ENCODE results near the gene TCEAL1.
A peak's percentile ranks its signal among the peaks of the same experiment; 100 is the strongest.
"Not testable (repeated sequence)": the region's sequence is repeated elsewhere in the genome, so short reads cannot be mapped to it uniquely, and the experiment has no call there.

TCEAL1 gene, protein sequence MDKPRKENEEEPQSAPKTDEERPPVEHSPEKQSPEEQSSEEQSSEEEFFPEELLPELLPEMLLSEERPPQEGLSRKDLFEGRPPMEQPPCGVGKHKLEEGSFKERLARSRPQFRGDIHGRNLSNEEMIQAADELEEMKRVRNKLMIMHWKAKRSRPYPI

DNA sequence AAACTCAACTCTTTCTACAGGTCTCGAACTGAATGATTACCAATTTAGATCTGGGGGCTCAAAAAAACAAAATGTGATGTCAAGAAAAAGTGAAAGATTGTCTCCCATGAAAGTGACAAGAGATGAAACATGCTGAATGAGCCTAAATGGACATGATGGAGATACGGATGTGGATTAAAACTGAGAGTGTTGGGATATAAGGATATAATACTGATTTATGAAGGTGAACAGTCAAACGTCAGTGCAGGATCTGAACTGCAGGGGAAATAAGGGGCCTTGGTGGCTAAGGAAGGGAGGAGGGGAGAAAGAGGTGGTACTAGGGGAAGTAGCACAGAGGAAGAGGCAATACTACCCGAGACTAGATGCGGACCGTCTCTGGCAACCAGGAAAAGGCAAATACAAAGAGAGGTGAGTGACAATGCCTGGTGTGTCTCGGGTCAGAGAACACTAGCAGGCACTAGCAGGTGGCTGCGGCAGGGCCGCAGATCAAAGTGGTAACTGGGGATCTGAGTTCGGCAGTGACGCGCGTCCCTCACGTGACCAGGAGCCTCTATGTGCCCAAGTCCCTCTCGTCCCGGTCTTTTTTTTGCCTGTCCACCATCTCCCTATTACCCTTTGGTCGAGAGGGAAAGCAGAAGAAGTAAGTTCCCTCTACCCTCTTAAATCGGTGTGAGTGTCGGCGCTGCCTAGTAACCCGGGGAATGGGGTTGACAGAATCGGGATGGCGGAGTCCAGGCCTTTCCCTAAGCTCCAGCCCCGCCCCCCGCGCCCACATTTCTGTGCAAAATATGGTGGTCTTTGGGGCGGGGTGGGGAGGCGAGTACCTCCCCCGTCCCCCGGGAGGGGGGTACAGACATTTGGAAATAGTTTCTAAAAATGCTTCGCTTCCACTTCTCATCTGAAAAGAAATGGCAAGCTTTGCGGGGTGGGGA, at the start of gene TCEAL1:
TSS of gene TCEAL1 (plus strand) at position 590 of the 932 bp plus-strand sequence. CDS start 942 bp downstream, outside the sequence.
- peak; percentile 11 for DNase-seq

DNA sequence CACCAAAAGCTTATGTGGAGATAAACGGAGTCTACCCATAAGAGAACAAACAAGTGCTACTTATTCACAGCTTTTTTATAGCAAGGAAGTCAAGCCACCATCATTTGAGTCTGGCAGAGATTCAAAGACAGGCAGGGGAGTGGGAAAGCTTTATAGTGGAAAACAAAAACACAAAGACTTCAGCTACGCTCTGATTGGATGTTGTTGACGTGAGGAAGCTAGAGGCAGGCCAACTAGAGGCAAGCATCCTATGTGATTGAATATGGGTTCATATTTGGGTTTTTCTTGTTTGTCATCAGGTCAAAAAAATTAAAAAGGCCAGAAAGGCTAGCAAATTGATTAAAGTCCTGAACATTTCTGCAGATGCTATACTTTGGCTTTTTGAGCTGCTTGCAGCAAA, 44.2 kb upstream of the TCEAL1 start:
- peak; percentile 28 for DNase-seq

DNA sequence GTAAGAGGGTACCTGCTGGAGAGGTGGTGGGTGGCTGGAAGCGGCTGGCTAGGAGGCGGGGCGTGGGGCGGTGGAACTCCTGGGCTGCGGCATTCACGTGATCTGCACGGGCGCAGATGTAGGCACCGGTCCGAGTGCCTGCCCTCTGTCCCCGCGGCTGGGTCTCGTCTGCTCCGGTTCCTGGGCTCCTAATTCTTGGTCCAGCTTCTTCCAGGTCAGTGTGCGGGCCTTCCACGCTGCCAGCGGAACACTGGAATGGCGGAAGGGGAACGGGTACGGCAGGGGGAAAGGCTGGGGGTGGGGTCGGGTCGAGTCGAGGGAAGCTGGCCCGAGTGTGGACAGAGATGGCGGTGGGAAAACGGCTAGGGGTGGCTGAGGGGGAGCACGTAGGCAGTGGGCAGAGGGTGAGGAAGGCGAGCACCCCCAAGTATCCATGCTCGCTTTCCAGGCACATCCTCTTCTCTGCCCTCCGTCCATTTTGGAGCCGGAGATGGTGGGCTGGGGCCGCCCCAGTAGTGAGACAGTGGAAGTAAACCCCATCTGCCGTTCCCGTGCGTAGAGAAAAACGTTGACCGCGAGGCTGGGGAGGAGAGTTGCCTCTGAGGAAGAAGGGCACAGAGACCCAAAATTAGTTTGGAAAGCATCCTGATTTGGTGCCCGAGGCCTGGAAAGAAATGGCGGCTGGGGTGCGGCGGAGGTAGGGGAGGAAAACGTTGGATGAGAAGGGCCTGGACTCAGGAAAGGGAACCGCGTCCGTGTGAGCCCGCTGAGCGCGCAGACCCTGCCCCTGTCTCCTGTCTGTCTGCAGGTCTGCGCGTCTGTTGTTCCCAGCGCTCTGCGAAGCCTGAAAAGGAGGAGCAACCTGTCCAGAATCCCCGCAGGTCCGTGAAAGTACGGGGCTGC, 43.1 kb upstream of the TCEAL1 start, which contains the start of gene TCEAL4:
TSS of gene TCEAL4 (plus strand) at position 105 of the 903 bp plus-strand sequence. CDS start 1,161 bp downstream, outside the sequence.
- peak; percentile 45 for DNase-seq

DNA sequence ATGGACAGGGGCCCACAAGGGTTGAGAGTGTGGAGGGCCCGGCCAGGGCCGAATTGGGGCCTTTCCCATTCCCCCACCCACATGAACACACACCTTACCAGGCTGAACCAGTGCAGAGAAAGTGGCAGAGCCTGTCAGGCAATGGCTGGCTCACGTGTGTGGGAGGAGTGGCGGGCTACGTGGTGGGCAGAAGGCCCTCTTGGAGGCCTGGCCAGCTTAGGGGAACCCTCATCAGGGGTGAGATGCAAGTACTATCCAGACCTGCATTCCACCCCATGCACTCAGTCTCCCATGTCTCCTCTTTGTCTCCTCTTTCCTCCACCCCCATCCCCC, 42.5 kb upstream of the TCEAL1 start:
- no peak for DNase-seq

DNA sequence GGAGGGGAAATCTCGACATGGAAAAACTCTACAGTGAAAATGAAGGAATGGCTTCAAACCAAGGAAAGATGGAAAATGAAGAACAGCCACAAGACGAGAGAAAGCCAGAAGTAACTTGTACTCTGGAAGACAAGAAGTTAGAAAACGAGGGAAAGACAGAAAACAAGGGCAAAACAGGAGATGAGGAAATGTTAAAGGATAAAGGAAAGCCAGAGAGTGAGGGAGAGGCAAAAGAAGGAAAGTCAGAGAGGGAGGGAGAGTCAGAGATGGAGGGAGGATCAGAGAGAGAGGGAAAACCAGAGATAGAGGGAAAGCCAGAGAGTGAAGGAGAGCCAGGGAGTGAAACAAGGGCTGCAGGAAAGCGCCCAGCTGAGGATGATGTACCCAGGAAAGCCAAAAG, 42.1 kb upstream of the TCEAL1 start:
- DNase-seq, result no peak

DNA sequence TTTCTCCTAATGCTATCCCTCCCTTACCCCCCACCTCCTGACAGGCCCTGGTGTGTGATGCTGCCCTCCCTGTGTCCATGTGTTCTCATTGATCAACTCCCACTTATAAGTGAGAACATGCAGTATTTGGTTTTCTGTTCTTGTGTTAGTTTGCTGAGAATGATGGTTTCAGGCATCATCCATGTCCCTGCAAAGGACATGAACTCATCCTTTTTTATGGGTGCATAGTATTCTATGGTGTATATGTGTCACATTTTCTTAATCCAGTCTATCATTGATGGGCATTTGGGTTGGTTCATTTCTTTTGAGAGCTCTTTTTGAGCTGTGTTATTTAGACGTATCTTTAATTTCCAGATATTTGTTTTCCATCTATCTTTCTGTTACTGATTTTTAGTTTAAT, 36.5 kb upstream of the TCEAL1 start:
- DNase-seq, result not testable (repeated sequence)

DNA sequence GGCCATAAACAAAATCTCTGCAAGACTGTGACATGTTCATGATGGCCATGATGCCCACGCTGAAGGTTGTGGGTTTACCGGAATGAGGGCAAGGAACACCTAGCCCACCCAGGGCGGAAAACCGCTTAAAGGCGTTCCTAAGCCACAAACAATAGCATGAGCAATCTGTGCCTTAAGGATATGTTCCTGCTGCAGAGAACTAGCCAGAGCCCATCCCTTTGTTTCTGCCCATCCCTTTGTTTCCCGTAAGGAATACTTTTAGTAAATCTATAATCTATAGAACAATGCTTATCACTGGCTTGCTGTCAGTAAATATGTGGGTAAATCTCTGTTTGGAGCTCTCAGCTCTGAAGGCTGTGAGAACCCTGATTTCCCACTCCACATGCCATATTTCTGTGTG, 33.6 kb upstream of the TCEAL1 start:
- DNase-seq, result not testable (repeated sequence)

DNA sequence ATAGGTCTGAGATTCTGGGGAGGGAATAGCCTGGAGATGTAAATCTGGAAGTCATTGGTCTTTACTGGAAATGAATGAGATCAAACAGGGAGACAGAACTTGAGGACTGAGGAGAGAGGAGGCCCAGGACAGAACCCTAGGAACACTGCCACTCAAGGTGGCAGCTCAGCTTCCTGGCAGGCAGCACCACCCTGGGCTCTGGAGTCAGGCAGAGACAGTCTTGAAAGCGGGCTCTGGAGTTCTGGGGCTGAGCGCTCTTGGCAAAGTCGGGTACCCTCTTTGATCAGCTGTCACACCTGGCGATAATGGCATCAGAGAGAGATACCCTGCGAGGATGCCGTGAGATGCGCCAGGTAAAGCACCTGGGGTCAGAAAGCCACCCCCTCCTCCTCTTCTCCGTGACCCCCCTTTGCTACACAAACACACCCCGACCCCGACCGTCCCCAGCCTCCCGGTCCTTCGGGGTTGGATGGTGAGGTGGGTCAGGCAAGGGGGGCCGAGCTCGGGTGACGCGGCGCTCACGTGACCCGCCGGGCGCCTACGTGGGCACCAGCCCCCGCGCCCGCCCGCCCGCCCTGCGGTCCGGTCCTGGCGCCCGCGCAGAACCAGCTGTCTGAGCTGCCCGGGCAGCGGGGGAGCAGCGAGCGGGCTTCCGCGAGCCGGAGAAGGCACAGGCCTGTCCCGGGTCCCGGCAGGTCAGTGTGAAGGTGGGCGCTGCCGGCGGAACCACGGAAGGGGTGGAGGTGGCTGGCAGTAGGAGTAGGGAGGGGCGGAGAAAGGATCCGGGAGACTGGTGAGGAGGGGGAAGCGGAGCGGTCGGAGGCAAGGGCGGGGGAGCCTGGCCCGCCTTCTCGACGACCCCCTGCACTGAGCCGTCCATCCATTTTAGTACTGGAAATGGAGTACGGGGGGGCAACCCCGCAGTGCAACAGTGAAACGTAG, 21.1 kb upstream of the TCEAL1 start, which contains the start of gene TCEAL3:
TSS of gene TCEAL3 (plus strand) at position 600 of the 942 bp plus-strand sequence. CDS start 1,102 bp downstream, outside the sequence.
- peak; percentile 19 for DNase-seq

DNA sequence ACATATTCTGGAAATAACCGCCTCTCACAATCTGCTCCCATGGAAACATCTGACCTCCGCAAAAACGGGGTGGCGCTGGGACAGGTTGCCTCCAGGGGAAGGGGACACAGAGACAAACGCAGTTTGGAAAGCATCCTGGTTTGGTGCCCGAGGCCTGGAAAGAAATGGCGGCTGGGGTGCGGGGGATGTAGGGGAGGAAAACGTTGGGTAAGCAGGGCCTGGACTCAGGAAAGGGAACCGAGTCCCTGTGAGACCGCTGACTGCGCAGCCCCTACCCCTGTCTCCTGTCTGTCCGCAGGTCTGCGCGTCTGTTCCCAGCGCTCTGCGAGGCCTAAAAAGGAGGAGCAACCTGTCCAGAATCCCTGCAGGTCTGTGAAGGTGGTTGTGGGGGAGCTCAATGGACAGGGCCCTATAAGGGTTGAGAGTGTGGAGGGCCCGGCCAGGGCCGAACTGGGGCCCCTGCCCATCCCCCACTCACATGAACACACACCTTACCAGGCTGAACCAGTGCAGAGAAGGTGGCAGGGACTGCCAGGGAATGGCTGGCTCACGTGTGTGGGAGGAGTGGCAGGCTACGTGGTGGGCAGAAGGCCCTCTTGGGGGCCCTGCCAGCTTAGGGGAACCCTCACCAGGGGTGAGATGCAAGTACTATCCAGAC, 20.3 kb upstream of the TCEAL1 start:
- no peak for DNase-seq

DNA sequence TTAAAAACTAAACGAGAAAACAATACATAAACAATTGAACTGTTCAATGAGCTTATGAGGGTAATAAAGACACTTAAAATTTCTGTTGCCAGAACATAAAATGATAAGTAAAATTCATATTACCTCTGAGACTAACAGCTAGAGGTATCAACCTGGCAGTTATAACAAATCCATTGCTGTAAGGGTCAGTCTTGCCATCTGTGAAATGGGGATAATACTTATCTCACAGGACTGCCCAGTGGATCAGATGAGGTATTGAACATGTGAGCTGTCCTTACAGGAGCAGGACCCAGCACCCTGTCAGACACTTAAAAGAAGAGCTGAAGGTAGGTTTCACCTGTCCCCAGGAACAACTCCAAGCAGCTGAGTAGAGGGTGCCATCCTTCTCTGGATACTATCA, 18.5 kb upstream of the TCEAL1 start:
- DNase-seq, result no peak

DNA sequence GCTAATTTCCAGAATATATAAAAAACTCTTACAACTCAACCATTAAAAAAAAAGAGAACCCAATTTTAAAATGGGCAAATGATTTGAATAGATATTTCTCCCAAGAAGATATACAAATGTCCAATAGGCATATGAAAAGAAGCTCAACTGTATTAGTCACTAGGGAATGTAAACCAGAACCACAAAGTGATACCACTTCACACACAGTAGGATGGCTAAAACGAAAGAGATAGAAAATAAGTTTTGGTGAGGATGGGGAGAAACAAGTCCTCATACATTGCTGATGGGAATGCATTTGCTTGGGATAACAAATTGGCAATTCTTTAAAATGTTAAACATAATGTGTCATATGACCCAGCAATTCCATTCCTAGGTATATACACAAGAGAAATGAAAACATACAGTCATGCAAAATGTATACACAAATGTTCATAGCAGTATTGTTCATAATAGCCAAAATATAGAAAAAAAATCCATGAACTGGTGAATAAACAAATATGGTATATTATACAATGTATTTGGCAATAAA, 15.3 kb upstream of the TCEAL1 start:
- DNase-seq, result no peak

DNA sequence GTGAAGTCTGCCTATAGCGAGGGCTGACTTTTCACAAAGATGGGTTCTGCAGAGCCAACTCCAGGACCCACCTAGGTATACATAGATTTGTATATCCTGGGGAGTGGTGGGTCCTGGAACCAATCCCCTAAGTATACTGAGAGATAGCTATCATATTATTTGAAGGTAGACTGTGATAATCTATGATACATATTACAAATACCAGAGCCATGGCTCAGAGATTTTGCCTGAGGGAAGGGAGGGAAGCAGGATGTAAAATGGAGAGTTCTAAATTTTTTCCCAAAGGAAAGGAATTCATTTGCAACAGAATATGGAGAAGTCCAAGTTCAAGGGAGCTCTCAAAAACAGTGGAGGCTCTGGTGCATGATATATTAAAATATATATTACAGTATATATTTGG, 13.8 kb upstream of the TCEAL1 start:
- no peak for DNase-seq

DNA sequence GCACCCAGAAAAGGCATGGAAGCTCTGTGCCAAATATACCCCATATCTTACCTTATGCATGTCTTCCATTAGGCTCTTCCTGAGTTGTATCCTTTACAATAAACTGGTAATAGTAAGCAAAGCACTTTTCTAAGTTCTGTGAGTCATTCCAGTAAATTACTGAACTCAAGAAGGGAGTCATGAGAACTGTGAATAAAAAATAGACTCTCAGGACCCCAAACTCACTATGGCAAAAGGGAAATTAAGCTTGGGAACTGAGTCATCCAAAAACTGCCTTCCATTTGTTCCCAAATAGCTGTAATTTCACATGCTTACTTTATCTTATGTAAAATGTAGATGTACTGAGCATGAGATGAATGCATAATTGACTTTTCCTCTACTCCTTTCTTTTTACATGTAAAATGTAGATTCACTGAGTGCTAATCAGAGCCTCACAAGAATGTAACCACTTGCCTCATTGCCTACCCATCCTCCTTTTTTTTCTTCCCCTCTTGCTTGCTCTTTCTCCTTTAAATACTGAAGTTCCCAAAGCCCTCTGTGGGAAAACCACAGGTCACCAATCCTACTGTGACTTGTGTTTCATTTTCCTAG, 12.9 kb upstream of the TCEAL1 start:
- no peak for DNase-seq

DNA sequence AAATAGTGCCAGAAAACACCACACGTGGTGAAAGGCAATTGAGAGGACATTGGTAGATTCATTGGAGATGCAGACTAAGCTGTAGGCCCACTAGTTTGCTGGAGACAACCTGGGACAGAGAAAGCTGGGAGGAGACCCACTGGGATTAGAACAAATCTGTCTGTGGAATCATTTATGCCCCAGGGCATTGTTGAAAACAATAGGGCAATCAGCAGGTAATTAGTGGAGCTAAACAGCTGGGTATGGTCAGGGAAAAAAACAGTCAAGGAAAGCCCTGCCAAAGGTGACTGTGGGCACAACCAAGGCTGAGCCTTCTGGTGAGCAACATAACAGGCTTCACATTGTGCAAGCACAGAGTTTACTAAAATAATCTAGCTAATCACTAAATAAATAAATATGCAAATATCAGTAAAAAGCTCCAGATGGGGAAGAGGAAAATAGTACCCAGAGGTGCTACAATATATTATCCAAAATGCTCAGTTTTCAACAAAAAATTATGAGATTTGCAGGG, 12.0 kb upstream of the TCEAL1 start:
- DNase-seq, result peak; percentile 5

DNA sequence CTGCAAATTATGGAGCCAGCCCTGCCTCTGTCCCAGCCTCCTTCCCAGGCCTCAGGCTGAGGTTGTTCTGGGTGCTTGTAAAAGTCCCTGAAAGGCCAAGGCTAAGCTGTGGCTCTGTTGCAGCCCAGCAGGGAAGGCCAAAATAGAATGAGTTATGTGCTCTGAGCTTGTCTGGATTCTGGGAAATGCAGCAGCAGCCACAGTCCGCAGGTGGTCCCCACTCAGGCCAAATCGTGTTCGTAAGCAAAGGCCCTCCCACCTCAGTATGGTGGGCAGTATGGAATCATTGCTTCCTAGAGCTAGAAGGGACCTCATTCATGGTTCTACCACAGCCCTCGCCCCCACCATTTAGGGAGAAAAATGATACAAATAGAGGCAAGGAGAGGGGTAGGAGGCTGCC, 4.7 kb upstream of the TCEAL1 start:
- DNase-seq, result no peak

DNA sequence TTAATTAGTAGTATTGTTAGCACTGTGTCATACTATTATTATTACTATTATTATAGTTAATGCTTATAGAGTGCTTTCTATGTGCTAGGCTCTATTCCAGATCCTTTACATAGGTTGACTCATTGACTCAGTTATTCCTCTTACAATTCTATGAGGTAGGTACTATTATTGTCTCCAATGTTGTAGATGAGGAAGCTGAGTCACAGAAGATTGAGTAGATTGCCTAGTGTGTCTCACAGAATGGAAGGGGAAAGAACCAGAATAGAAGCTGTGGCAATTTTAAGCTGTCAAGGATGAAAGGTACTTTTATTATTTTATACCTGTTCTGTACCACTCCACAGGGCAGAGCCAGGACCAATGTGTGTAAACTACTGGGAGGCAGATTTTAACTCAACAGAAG, 1.9 kb upstream of the TCEAL1 start:
- no peak for DNase-seq

DNA sequence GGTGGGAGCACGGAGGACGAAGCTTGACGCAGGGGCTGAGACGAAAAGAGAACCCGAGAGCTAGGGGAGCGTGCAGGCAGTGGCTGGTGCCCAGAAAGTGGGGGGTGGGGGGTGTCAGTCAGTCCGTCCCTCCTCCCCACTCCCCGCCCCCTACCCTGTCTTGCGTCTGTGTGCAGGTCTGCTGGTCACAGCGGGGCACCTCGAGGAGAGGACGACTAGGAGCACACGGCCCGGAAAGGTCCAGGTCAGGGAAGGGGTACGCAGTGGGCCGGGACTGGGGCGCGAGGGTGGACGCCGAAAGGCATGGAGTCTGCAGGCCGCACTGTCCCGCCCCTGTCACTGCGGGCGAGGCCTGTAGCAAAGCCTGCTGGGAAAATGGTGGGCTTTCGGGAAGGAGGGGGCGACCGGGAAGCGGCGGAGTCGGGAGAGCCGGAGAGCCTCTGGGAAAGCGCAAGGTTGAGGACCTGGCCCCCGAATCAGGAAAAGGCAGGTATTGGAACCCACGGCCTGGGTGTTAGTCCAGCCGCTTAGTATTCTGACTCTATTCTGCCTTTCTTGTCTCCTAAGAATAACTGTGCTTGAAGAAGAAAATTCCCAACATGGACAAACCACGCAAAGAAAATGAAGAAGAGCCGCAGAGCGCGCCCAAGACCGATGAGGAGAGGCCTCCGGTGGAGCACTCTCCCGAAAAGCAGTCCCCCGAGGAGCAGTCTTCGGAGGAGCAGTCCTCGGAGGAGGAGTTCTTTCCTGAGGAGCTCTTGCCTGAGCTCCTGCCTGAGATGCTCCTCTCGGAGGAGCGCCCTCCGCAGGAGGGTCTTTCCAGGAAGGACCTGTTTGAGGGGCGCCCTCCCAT, 769 bp downstream of the TCEAL1 start:
- peak; percentile 42 for DNase-seq

DNA sequence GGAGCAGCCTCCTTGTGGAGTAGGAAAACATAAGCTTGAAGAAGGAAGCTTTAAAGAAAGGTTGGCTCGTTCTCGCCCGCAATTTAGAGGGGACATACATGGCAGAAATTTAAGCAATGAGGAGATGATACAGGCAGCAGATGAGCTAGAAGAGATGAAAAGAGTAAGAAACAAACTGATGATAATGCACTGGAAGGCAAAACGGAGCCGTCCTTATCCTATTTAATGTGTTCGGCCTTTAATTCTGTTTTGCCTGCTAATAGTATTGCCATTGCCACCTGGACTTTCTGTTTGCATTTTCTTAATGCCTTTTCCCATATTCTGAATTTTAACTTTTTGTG, 1.4 kb downstream of the TCEAL1 start:
- DNase-seq, result no peak

DNA sequence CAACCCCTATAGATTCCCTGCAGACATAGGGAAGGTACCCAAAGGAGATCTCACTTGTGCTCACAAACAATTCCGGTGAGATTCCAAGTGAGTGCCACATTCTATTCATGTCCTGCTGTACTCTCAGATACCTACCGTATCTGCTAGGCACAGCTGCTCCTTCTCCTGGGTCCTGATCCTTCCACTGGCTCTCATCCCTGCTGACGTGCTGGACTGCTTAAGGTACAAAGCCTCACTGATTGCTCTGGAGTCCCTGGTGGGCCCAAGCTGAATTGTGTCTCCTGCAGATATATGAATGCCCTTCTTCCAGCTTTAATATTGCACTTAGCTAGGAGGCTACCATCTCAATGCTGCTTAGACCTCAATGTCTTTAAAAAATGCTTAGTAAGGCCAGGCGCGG, 2.4 kb downstream of the TCEAL1 start:
- no peak for DNase-seq

DNA sequence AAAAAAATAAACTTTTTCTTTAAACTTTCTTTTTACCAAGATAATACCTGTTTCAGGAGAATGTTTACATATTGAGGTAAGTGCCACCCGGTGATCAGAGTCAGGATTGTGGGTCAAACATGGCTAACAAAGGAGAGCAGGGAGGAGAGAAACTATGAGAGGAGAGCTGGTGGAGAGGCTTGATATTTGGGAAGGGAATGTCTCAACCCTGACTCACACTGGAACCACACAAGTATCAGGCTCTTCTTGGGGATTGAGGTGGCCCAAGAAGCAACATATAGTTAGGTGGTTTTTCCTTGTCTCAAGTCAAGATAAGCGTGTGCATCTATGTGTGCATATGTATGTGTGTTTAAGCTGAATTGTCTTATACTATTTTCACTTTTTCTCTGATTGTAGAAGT, 6.7 kb downstream of the TCEAL1 start:
- no peak for DNase-seq

All from COR-L47 (cell line).